Amygdala (tissue), 56 donors: Measurements from ENCODE around the gene FIGNL1.
A peak's percentile ranks its signal among the peaks of the same experiment; 100 is the strongest.

ENCODE experiments used
- DNase-seq, 56 donors: peaks; one replicate each; lab custom pipeline; 2025; lab: John Stamatoyannopoulos, UW

FIGNL1 gene

GRCh38 chr7:50405221-50405620 is 44.9 kb downstream of the FIGNL1 start:
- DNase-seq: no peak

DNA sequence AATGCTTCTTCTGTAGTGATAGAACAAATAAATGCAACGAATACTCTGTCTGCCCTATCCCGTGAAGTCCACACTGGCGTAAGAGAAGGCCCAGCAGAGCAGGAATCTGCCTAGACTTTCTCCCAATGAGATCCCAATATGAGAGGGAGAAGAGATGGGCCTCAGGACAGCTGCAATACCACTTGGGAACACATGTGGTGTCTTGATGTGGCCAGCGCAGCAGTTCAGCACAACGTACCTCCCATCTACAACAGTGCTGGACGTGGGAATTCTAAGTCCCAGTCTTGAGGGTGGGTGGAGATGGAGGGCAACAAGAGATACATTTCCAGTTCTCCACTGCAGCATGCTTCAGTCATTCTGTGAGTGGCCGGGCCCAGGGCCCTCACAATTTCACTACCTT is 45.8 kb downstream of the FIGNL1 start:
- no peak for DNase-seq

DNA sequence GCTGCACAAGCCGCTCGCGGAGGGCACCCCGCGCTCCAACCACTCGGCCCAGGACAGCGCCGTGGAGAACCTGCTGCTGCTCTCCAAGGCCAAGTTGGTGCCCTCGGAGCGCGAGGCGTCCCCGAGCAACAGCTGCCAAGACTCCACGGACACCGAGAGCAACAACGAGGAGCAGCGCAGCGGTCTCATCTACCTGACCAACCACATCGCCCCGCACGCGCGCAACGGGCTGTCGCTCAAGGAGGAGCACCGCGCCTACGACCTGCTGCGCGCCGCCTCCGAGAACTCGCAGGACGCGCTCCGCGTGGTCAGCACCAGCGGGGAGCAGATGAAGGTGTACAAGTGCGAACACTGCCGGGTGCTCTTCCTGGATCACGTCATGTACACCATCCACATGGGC is 50.0 kb downstream of the FIGNL1 start:
- DNase-seq: peak in 4 of 56 donors; percentile 6 to 23 (median 14)

GRCh38 chr7:50399635-50400034 is 50.5 kb downstream of the FIGNL1 start:
- DNase-seq: no peak

DNA sequence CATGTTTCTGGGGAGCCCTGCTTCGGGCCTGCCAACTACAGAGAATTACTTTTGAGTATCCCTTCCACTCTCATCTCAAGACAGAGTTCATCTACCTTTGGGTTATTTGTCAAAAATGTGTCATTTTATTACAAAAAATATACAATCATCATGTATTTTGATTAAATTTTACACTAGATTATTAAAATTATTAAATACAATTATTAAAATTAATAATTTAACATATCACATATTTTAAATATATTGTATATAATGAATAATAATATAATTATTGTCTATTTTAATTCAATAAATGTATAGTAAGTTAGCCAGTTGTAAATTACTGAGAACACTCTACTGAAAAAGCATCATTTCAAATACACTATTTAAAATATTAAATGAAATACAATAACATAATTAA is 50.9 kb downstream of the FIGNL1 start:
- DNase-seq: no peak

GRCh38 chr7:50397971-50398324 is 52.2 kb downstream of the FIGNL1 start:
- DNase-seq: no peak

GRCh38 chr7:50397320-50397970 is 52.7 kb downstream of the FIGNL1 start:
- DNase-seq: no peak

DNA sequence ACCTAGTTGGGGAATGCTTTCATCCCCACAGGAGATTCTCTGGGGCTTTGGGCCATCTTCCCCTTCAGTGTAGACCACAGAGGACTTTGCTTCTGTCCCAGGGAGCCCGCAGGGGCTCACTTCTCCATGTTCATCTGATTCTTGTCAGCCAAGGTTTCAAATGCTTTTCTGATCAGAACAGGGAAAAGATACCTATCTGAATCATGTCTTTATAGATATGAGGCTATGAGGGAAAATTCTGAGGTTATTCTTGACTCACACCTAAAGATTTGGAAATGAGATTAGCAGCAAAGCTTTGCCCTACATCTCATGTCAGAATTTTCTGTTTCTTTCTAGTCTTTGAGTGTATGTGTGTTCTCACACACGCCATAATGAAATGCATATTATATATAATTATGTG is 53.3 kb downstream of the FIGNL1 start:
- DNase-seq: no peak

GRCh38 chr7:50394315-50394714 is 55.8 kb downstream of the FIGNL1 start:
- DNase-seq: no peak
